OCI-LY1 (cell line): ENCODE measurements around the gene VGF.

Experiments used
- H2AFZ ChIP-seq: fragments of 200-600 bp; sonication (generic), shearing (Covaris generic); 2 replicates; pipeline ENCODE4 v1.6.0; 2014; ENCODE audit warnings: antibody characterized with exemption, mild to moderate bottlenecking, low read length
- H3F3A ChIP-seq: fragments of 200-600 bp; sonication (generic), shearing (Covaris generic); 2 replicates; pipeline ENCODE4 v1.6.0; 2014; ENCODE audit warnings: mild to moderate bottlenecking, antibody characterized with exemption, low read length, moderate library complexity; ENCODE audit not compliant: insufficient read depth
- H3K27ac ChIP-seq: fragments of 200-600 bp; sonication (generic); 2 replicates; pipeline ENCODE4 v1.5.1; 2014; ENCODE audit warnings: low read length, mixed run types, mild to moderate bottlenecking, low read depth; ENCODE audit not compliant: poor library complexity, severe bottlenecking
- H3K27me3 ChIP-seq: fragments of 200-600 bp; sonication (generic); 2 replicates; pipeline ENCODE4 v1.6.0; 2014; ENCODE audit warnings: antibody characterized with exemption, mild to moderate bottlenecking, low read length, moderate library complexity; ENCODE audit not compliant: insufficient read depth
- H3K36me3 ChIP-seq: fragments of 200-600 bp; sonication (generic); 2 replicates; pipeline ENCODE4 v1.6.1; 2014; ENCODE audit warnings: mild to moderate bottlenecking, antibody characterized with exemption, low read length, moderate library complexity, mixed read lengths; ENCODE audit not compliant: insufficient read depth
- H3K4me1 ChIP-seq: fragments of 200-600 bp; sonication (generic); 2 replicates; pipeline ENCODE4 v1.5.1; 2014; ENCODE audit warnings: mild to moderate bottlenecking, low read length, moderate library complexity; ENCODE audit not compliant: insufficient read depth, severe bottlenecking
- H3K4me2 ChIP-seq: fragments of 200-600 bp; sonication (generic), shearing (Covaris generic); 2 replicates; pipeline ENCODE4 v1.6.1; 2014; ENCODE audit warnings: low read length
- H3K4me3 ChIP-seq: fragments of 200-600 bp; sonication (generic); 2 replicates; pipeline ENCODE4 v1.5.1; 2014; ENCODE audit warnings: low read length, low read depth, mild to moderate bottlenecking, mixed read lengths; ENCODE audit not compliant: poor library complexity, severe bottlenecking
- H3K79me2 ChIP-seq: fragments of 200-600 bp; shearing (Covaris generic); 2 replicates; pipeline ENCODE4 v1.6.1; 2016; ENCODE audit warnings: mixed run types, low read length, mixed read lengths; ENCODE audit not compliant: insufficient read depth
- H3K9ac ChIP-seq: fragments of 200-600 bp; sonication (generic), shearing (Covaris generic); 2 replicates; pipeline ENCODE4 v1.6.1; 2014; ENCODE audit warnings: mild to moderate bottlenecking, low read length, mixed read lengths
- H3K9me2 ChIP-seq: fragments of 200-600 bp; sonication (generic), shearing (Covaris generic); 2 replicates; pipeline ENCODE4 v1.6.1; 2014; ENCODE audit warnings: low read depth, mild to moderate bottlenecking, low read length, mixed read lengths
- H3K9me3 ChIP-seq: fragments of 200-600 bp; shearing (Covaris generic); 2 replicates; pipeline ENCODE4 v1.6.1; 2014; ENCODE audit warnings: low read length, mixed read lengths
- H4K20me1 ChIP-seq: fragments of 200-600 bp; sonication (generic), shearing (Covaris generic); 2 replicates; pipeline ENCODE4 v1.6.0; 2016; ENCODE audit warnings: mild to moderate bottlenecking, low read length; ENCODE audit not compliant: insufficient read depth
- CTCF ChIP-seq: fragments of 200-600 bp; sonication (generic), shearing (Covaris generic); IDR thresholded peaks from 2 replicates; pipeline ENCODE4 v1.5.1; 2017; ENCODE audit warnings: mild to moderate bottlenecking, antibody characterized with exemption, low read length, moderate library complexity, mixed read lengths
- EZH2 ChIP-seq: fragments of 200-600 bp; sonication (generic), shearing (Covaris generic); IDR thresholded peaks from 2 replicates; pipeline ENCODE4 v1.8.0; 2017; ENCODE audit warnings: borderline replicate concordance, mixed run types, mild to moderate bottlenecking, antibody characterized with exemption, low read length, moderate library complexity, mixed read lengths

Gene VGF

GRCh38 chr7:101168412-101169049, 3.2 kb upstream of the VGF start:
- TF ChIP-seq EZH2, result no peak
- no peak for TF ChIP-seq CTCF
- Histone ChIP-seq H4K20me1 (no peaks in the 10 kb centered on the region), H3K27me3 (peaks cover 10% of the 10 kb centered on the region), H3K36me3 (no peaks in the 10 kb centered on the region), H3K9me2 (no peaks in the 10 kb centered on the region), H3F3A (no peaks in the 10 kb centered on the region), H3K79me2 (no peaks in the 10 kb centered on the region), H3K4me1 (peaks cover 12% of the 10 kb centered on the region), H3K9me3 (no peaks in the 10 kb centered on the region), H3K4me3 (no peak overlapping the region), H2AFZ (no peak overlapping the region), H3K9ac (no peak overlapping the region), H3K27ac (no peak overlapping the region), H3K4me2 (no peak overlapping the region)

- Histone ChIP-seq H3K9ac (no peak overlapping the region), H2AFZ (no peak overlapping the region), H3K9me3 (no peaks in the 10 kb centered on the region), H3K27me3 (peaks cover 10% of the 10 kb centered on the region; the same call in 1 of the 2 replicates), H3K4me1 (peaks cover 14% of the 10 kb centered on the region), H3K4me3 (no peak overlapping the region), H4K20me1 (no peaks in the 10 kb centered on the region), H3F3A (no peaks in the 10 kb centered on the region), H3K79me2 (no peaks in the 10 kb centered on the region), H3K9me2 (no peaks in the 10 kb centered on the region), H3K4me2 (no peak overlapping the region), H3K36me3 (no peaks in the 10 kb centered on the region), H3K27ac (no peak overlapping the region)
- no peak for TF ChIP-seq EZH2
- TF ChIP-seq CTCF, result no peak
Observed at GRCh38 chr7:101167645-101168411, 2.5 kb upstream of the VGF start.

- no peak overlapping the region for H3K9ac ChIP-seq
- no peak for TF ChIP-seq EZH2
- TF ChIP-seq CTCF, result no peak
- H3K27me3 ChIP-seq, result peaks cover 10% of the 10 kb centered on the region; the same call in 1 of the 2 replicates
Observed at GRCh38 chr7:101166909-101167644, 1.7 kb upstream of the VGF start.

More at GRCh38 chr7:101166909-101167644, 1.7 kb upstream of the VGF start:
- Histone ChIP-seq H2AFZ (no peak overlapping the region), H3K9me3 (no peaks in the 10 kb centered on the region), H3F3A (no peaks in the 10 kb centered on the region; the same call in 1 of the 2 replicates), H3K79me2 (no peaks in the 10 kb centered on the region), H3K36me3 (no peaks in the 10 kb centered on the region), H3K4me1 (peaks cover 21% of the 10 kb centered on the region), H3K4me2 (no peak overlapping the region), H3K9me2 (no peaks in the 10 kb centered on the region), H3K27ac (no peak overlapping the region), H4K20me1 (no peaks in the 10 kb centered on the region), H3K4me3 (no peak overlapping the region)
